Liver (tissue), 9 donors: ENCODE results near the gene HMX3. TPM values are rescaled to one million over a fixed set of nuclear protein-coding genes. Genes with fewer than 3 reads are reported as not detected.

Source experiments
- DNase-seq: peaks from one replicate; pipeline ENCODE4 v3.0.0-alpha.2; 2017; ENCODE audit warnings: low spot score
- H3K27ac ChIP-seq, 2 donors: one replicate each; pipeline ENCODE4 v1.7.0; 2013; ENCODE audit warnings: inconsistent platforms in 2 of 2, low read length in 2 of 2, control low read depth in 1 of 2, low read depth in 1 of 2, mild to moderate bottlenecking in 1 of 2
- H3K27me3 ChIP-seq, 4 donors: one replicate each; pipeline versions ENCODE4 v1.6.1 to v1.7.0; 2013; ENCODE audit warnings: low read length in 3 of 4, inconsistent platforms in 1 of 4, mild to moderate bottlenecking in 1 of 4, moderate library complexity in 1 of 4; ENCODE audit not compliant: control insufficient read depth in 4 of 4, insufficient read depth in 4 of 4
- H3K36me3 ChIP-seq, 4 donors: one replicate each; pipeline versions ENCODE4 v1.6.1 to v1.7.0; 2013; ENCODE audit warnings: low read length in 3 of 4, mild to moderate bottlenecking in 3 of 4, low read depth in 1 of 4, moderate library complexity in 1 of 4; ENCODE audit not compliant: control insufficient read depth in 4 of 4, insufficient read depth in 3 of 4
- H3K4me1 ChIP-seq, 4 donors: one replicate each; pipeline versions ENCODE4 v1.6.1 to v1.7.0; 2013; ENCODE audit warnings: low read length in 3 of 4, mild to moderate bottlenecking in 3 of 4, moderate library complexity in 1 of 4; ENCODE audit not compliant: control insufficient read depth in 4 of 4, insufficient read depth in 4 of 4
- H3K4me3 ChIP-seq, 3 donors: one replicate each; pipeline versions ENCODE4 v1.6.1 to v1.7.0; 2013; ENCODE audit warnings: low read length in 3 of 3, control low read depth in 1 of 3, low read depth in 1 of 3, mild to moderate bottlenecking in 1 of 3
- H3K9ac ChIP-seq, 2 donors: one replicate each; pipeline ENCODE4 v1.7.0; 2013; ENCODE audit warnings: low read length in 2 of 2, mild to moderate bottlenecking in 2 of 2, moderate library complexity in 2 of 2, control low read depth in 1 of 2, low read depth in 1 of 2
- H3K9me3 ChIP-seq, 4 donors: one replicate each; pipeline versions ENCODE4 v1.6.1 to v1.7.0; 2013; ENCODE audit warnings: low read length in 3 of 4; ENCODE audit not compliant: control insufficient read depth in 4 of 4
- ATF3 ChIP-seq: IDR thresholded peaks from 2 replicates; pipeline ENCODE4 v1.6.1; 2016; ENCODE audit warnings: antibody characterized with exemption
- EGR1 ChIP-seq, 2 donors: IDR thresholded peaks; 2 replicates each; pipeline ENCODE4 v1.6.1; 2016 to 2018; ENCODE audit warnings: antibody characterized with exemption in 2 of 2, low read depth in 2 of 2
- GABPA ChIP-seq, 2 donors: IDR thresholded peaks in 1 of 2; conservative IDR thresholded peaks in 1 of 2; 2 replicates each; pipeline ENCODE4 v1.6.1; 2016; ENCODE audit warnings: antibody characterized with exemption in 2 of 2, mild to moderate bottlenecking in 1 of 2, moderate library complexity in 1 of 2
- JUND ChIP-seq, 2 donors: IDR thresholded peaks; 2 replicates each; pipeline ENCODE4 v1.6.1; 2016; ENCODE audit warnings: antibody characterized with exemption in 2 of 2
- RAD21 ChIP-seq, 2 donors: IDR thresholded peaks; 2 replicates each; pipeline ENCODE4 v1.6.1; 2016; ENCODE audit warnings: antibody characterized with exemption in 2 of 2, mild to moderate bottlenecking in 2 of 2
- RXRA ChIP-seq, 2 donors: IDR thresholded peaks; 2 replicates each; pipeline ENCODE4 v1.6.1; 2017 to 2018; ENCODE audit warnings: antibody characterized with exemption in 2 of 2, mild to moderate bottlenecking in 1 of 2
- SP1 ChIP-seq: IDR thresholded peaks from 2 replicates; pipeline ENCODE4 v1.6.1; 2018; ENCODE audit warnings: antibody characterized with exemption, mild to moderate bottlenecking
- ZBTB33 ChIP-seq: IDR thresholded peaks from 2 replicates; pipeline ENCODE4 v1.6.1; 2016; ENCODE audit warnings: antibody characterized with exemption
- WGBS: extraction: QIAGEN DNeasy Blood & Tissue Kit; methylation state at CpG from one replicate; pipeline ENCODE4 v1.1.7; 2013; 5-methylcytosine and 5-hydroxymethylcytosine counted together
- polyA plus RNA-seq, 2 donors: library from polyadenylated mRNA; stranded (reverse) in 1 of 2; unstranded in 1 of 2; fragments of 200-250 nt in 1 of 2; fragments of >200 nt in 1 of 2; fragmentation: Nextera tagmentation in 1 of 2; extraction: Ambion mirVana in 1 of 2; gene quantifications; one replicate each; pipeline versions ENCODE4 v1.2.1 to v1.2.3, GENCODE V29; 2013 to 2015
- total RNA-seq, 2 donors: library from RNA; depleted of rRNA; stranded (reverse); fragments of >200 nt; gene quantifications; one replicate each; pipeline ENCODE4 v1.2.3, GENCODE V29; 2014
- TF ChIP-seq, protein P1 (sequence below): IDR thresholded peaks from 2 replicates; pipeline ENCODE4 v1.6.1; 2016; ENCODE audit warnings: antibody characterized with exemption
- TF ChIP-seq, protein P2 (sequence below): fragments of 150-350 bp; IDR thresholded peaks from 2 replicates; pipeline ENCODE4 v1.5.1; 2017; ENCODE audit warnings: improper control_type of control experiment, low read depth, low read length; ENCODE audit not compliant: missing input control
- donor health status: healthy.
- donor health status: healthy.
- donor health status: healthy.
- donor health status: healthy.
- donor health status: healthy.

HMX3 gene
- total and polyA plus RNA-seq, 4 donors = not detected

- TF ChIP-seq, protein P1, sequence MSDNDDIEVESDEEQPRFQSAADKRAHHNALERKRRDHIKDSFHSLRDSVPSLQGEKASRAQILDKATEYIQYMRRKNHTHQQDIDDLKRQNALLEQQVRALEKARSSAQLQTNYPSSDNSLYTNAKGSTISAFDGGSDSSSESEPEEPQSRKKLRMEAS = no peak
Observed at GRCh38 chr10:123126246-123126645, 9.5 kb upstream of the HMX3 start (continued).

GRCh38 chr10:123129618-123130271 is 6.0 kb upstream of the HMX3 start:
- Histone ChIP-seq H3K36me3 (no peaks in the 10 kb centered on the region), H3K4me3 (no peak overlapping the region), H3K27me3 (peaks cover 4 to 23% (median 15%) of the 10 kb centered on the region in 4 donors), H3K9ac (no peak overlapping the region), H3K27ac (no peak overlapping the region), H3K9me3 (peaks cover 0 to 5% (median 0%) of the 10 kb centered on the region in 4 donors), H3K4me1 (peaks cover 3 to 14% (median 9%) of the 10 kb centered on the region in 4 donors)
- no peak for DNase-seq
- TF ChIP-seq EGR1 (IDR thresholded peaks at IDR 0.05; ENCODE audit: low read depth in 2 of 2) (no peak), JUND (IDR thresholded peaks at IDR 0.05) (no peak), ZBTB33 (no peak)
- TF ChIP-seq, protein P1 = no peak
- TF ChIP-seq, protein P2, sequence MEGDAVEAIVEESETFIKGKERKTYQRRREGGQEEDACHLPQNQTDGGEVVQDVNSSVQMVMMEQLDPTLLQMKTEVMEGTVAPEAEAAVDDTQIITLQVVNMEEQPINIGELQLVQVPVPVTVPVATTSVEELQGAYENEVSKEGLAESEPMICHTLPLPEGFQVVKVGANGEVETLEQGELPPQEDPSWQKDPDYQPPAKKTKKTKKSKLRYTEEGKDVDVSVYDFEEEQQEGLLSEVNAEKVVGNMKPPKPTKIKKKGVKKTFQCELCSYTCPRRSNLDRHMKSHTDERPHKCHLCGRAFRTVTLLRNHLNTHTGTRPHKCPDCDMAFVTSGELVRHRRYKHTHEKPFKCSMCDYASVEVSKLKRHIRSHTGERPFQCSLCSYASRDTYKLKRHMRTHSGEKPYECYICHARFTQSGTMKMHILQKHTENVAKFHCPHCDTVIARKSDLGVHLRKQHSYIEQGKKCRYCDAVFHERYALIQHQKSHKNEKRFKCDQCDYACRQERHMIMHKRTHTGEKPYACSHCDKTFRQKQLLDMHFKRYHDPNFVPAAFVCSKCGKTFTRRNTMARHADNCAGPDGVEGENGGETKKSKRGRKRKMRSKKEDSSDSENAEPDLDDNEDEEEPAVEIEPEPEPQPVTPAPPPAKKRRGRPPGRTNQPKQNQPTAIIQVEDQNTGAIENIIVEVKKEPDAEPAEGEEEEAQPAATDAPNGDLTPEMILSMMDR = no peak
- 60% methylated on average over 4 of the region's 4 CpGs for WGBS

GRCh38 chr10:123132576-123133477 is 2.9 kb upstream of the HMX3 start:
- Histone ChIP-seq H3K9ac (no peak overlapping the region), H3K9me3 (peaks cover 0 to 5% (median 0%) of the 10 kb centered on the region in 4 donors), H3K27ac (no peak overlapping the region), H3K36me3 (no peaks in the 10 kb centered on the region), H3K27me3 (peaks cover 13 to 25% (median 22%) of the 10 kb centered on the region in 4 donors), H3K4me1 (peaks cover 16 to 40% (median 30%) of the 10 kb centered on the region in 4 donors), H3K4me3 (peak overlapping the region in 1 of 3 donors; percentile 27)
- 7% methylated on average over 48 of the region's 48 CpGs for WGBS
- DNase-seq = peak; percentile 85
- TF ChIP-seq ATF3 = no peak
- no peak for TF ChIP-seq GABPA (IDR thresholded peaks at IDR 0.05 in 1 of 2, conservative IDR thresholded peaks at IDR 0.05 in 1 of 2)
- TF ChIP-seq RAD21 (IDR thresholded peaks at IDR 0.05) = peak; percentile 87 to 94
- TF ChIP-seq RXRA (IDR thresholded peaks at IDR 0.05) = no peak
- TF ChIP-seq, protein P1 = no peak
- TF ChIP-seq ZBTB33 = no peak
- no peak for TF ChIP-seq SP1
- TF ChIP-seq, protein P2 = peak; percentile 94
